ENCODE measurements around the gene RPEL1. TPM values are rescaled to one million over a fixed set of nuclear protein-coding genes. Genes with fewer than 3 reads are reported as not detected.

Gene RPEL1
- total RNA-seq, 1 experiment from 2014 or later = not detected

DNA sequence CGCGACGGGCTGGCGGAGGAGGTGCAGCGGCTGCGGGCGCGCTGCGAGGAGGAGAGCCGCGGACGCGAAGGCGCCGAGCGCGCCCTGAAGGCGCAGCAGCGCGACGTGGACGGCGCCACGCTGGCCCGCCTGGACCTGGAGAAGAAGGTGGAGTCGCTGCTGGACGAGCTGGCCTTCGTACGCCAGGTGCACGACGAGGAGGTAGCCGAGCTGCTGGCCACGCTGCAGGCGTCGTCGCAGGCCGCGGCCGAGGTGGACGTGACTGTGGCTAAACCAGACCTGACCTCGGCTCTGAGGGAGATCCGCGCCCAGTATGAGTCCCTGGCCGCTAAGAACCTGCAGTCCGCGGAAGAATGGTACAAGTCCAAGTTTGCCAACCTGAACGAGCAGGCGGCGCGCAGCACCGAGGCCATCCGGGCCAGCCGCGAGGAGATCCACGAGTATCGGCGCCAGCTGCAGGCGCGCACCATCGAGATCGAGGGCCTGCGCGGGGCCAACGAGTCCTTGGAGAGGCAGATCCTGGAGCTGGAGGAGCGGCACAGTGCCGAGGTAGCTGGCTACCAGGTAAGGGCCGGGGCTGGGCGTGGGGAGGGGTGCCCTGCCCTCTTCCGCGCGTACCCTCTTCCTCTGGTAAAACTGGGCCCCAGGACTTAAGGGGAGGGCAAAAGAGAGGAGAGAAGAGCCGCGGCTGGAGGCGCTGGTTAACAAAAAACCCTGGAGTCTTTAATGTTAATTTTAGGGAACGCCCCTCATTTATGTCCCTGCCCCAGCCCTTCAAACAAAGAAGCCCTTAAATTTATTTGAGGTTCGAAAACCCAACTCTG is 32.2 kb downstream of the RPEL1 start:
- no peaks in the 10 kb centered on the region for H3K36me3 ChIP-seq (ENCODE audit: low read depth, low read length)
- H3K4me2 ChIP-seq (ENCODE audit: low read length) = no peak overlapping the region
- CTCF ChIA-PET = no interaction called here
- peaks cover 12% of the 10 kb centered on the region for H3K4me1 ChIP-seq (ENCODE audit: insufficient read depth, low read length)
- no peaks in the 10 kb centered on the region for H4K20me1 ChIP-seq (ENCODE audit: low read length)
- no peaks in the 10 kb centered on the region for H3F3A ChIP-seq (ENCODE audit: low read length, unreplicated experiment)
- no peaks in the 10 kb centered on the region for H3K27me3 ChIP-seq (ENCODE audit: low read length)
- intact Hi-C loops (cut with micrococcal nuclease) = no loop called here
- BruUV-seq (replicated peaks) = no TSS peak
- no peak overlapping the region for H3K9ac ChIP-seq (ENCODE audit: low read length)
- no peaks in the 10 kb centered on the region for H3K9me3 ChIP-seq (ENCODE audit: low read length)
- H3K27ac ChIP-seq (ENCODE audit: low read length) = no peak overlapping the region
- DNase-seq = no peak
- H3K79me2 ChIP-seq (ENCODE audit: low read length) = no peaks in the 10 kb centered on the region
- no peak overlapping the region for H3K4me3 ChIP-seq (ENCODE audit: low read length)
- no peak for ATAC-seq
- POLR2A ChIA-PET (ENCODE audit: unreplicated experiment) = no interaction called here
- H2AFZ ChIP-seq (ENCODE audit: low read length) = no peak overlapping the region
- no peak for TF ChIP-seq EZH2phosphoT487 (IDR thresholded peaks at IDR 0.05; ENCODE audit: borderline replicate concordance, low read length)
- TF ChIP-seq CTCF (conservative IDR thresholded peaks at IDR 0.05; ENCODE audit: low read depth, low read length) = no peak
- TF ChIP-seq EZH2 (IDR thresholded peaks at IDR 0.05; ENCODE audit: low read length, unreplicated experiment) = no peak
- no peaks in the 10 kb centered on the region for H3K9me2 ChIP-seq (replicated peaks; ENCODE audit: low read length)

- H3K9me3 ChIP-seq (ENCODE audit: low read length) = no peaks in the 10 kb centered on the region
- no peaks in the 10 kb centered on the region for H4K20me1 ChIP-seq (ENCODE audit: low read length)
- H2AFZ ChIP-seq (ENCODE audit: low read length) = no peak overlapping the region
- H3K4me2 ChIP-seq (ENCODE audit: low read length) = no peak overlapping the region
- H3K36me3 ChIP-seq (ENCODE audit: low read depth, low read length) = no peaks in the 10 kb centered on the region
- no peaks in the 10 kb centered on the region for H3K79me2 ChIP-seq (ENCODE audit: low read length)
- H3K9me2 ChIP-seq (replicated peaks; ENCODE audit: low read length) = no peaks in the 10 kb centered on the region
- ATAC-seq (no peak), DNase-seq (no peak)
- H3K9ac ChIP-seq (ENCODE audit: low read length) = no peak overlapping the region
- ChIA-PET POLR2A (ENCODE audit: unreplicated experiment) (no interaction called here), CTCF (no interaction called here)
- H3K27me3 ChIP-seq (ENCODE audit: low read length) = no peaks in the 10 kb centered on the region
- intact Hi-C loops (cut with micrococcal nuclease) = no loop called here
- H3K4me1 ChIP-seq (ENCODE audit: insufficient read depth, low read length) = peaks cover 8% of the 10 kb centered on the region
- H3F3A ChIP-seq (ENCODE audit: low read length, unreplicated experiment) = no peaks in the 10 kb centered on the region
- H3K4me3 ChIP-seq (ENCODE audit: low read length) = no peak overlapping the region
- no TSS peak for BruUV-seq (replicated peaks)
- TF ChIP-seq EZH2phosphoT487 (IDR thresholded peaks at IDR 0.05; ENCODE audit: borderline replicate concordance, low read length) (no peak), EZH2 (IDR thresholded peaks at IDR 0.05; ENCODE audit: low read length, unreplicated experiment) (no peak), CTCF (conservative IDR thresholded peaks at IDR 0.05; ENCODE audit: low read depth, low read length) (no peak)
- H3K27ac ChIP-seq (ENCODE audit: low read length) = no peak overlapping the region
Measured at GRCh38 chr10:103278537-103278823, 32.8 kb downstream of the RPEL1 start.

GRCh38 chr10:103278862-103279298 is 33.2 kb downstream of the RPEL1 start:
- BruUV-seq (replicated peaks) = no TSS peak

More at GRCh38 chr10:103278862-103279298, 33.2 kb downstream of the RPEL1 start:
- H4K20me1 ChIP-seq (ENCODE audit: low read length) = no peaks in the 10 kb centered on the region
- TF ChIP-seq CTCF (conservative IDR thresholded peaks at IDR 0.05; ENCODE audit: low read depth, low read length) (no peak), EZH2 (IDR thresholded peaks at IDR 0.05; ENCODE audit: low read length, unreplicated experiment) (no peak), EZH2phosphoT487 (IDR thresholded peaks at IDR 0.05; ENCODE audit: borderline replicate concordance, low read length) (no peak)
- no peak overlapping the region for H3K4me2 ChIP-seq (ENCODE audit: low read length)
- no peaks in the 10 kb centered on the region for H3F3A ChIP-seq (ENCODE audit: low read length, unreplicated experiment)
- POLR2A ChIA-PET (ENCODE audit: unreplicated experiment) = no interaction called here
- no peaks in the 10 kb centered on the region for H3K27me3 ChIP-seq (ENCODE audit: low read length)
- H3K4me3 ChIP-seq (ENCODE audit: low read length) = no peak overlapping the region
- H3K36me3 ChIP-seq (ENCODE audit: low read depth, low read length) = no peaks in the 10 kb centered on the region
- CTCF ChIA-PET = no interaction called here
- H3K9me2 ChIP-seq (replicated peaks; ENCODE audit: low read length) = no peaks in the 10 kb centered on the region
- H3K79me2 ChIP-seq (ENCODE audit: low read length) = no peaks in the 10 kb centered on the region
- no peak overlapping the region for H2AFZ ChIP-seq (ENCODE audit: low read length)
- intact Hi-C loops (cut with micrococcal nuclease) = no loop called here
- H3K27ac ChIP-seq (ENCODE audit: low read length) = no peak overlapping the region
- no peak overlapping the region for H3K9ac ChIP-seq (ENCODE audit: low read length)
- peaks cover 4% of the 10 kb centered on the region for H3K4me1 ChIP-seq (ENCODE audit: insufficient read depth, low read length)
- DNase-seq (peak; percentile 41), ATAC-seq (no peak)
- no peaks in the 10 kb centered on the region for H3K9me3 ChIP-seq (ENCODE audit: low read length)
